Measurements from ENCODE around the gene CES3.

Gene CES3

DNA sequence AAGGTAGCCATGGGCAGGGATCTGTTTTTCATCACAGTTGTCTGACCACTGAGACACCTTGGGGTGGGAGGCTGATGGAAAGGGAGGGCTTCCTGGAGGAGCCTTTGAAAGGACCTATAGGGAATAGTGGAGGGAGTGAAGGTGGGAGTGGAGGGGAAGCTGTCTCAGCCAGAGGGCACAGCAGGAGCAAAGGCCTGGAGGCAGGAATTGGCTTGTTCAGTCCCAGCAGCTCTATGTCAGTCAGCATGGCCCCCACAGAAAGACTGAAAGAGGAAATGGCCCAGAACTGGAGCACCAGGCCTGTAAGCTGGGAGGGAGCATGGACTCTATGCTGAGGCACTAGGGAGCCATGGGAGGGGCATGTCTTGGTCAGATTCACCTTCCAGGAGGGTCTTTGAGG is 55.1 kb downstream of the CES3 start:
- no peak overlapping the region for H3K4me3 ChIP-seq (ENCODE audit: low read depth, low read length)
- DNase-seq (ENCODE audit: low read depth), result no peak
- TF ChIP-seq CTCF (IDR thresholded peaks at IDR 0.05; ENCODE audit: low read depth, low read length, missing control alignments), result no peak

DNA sequence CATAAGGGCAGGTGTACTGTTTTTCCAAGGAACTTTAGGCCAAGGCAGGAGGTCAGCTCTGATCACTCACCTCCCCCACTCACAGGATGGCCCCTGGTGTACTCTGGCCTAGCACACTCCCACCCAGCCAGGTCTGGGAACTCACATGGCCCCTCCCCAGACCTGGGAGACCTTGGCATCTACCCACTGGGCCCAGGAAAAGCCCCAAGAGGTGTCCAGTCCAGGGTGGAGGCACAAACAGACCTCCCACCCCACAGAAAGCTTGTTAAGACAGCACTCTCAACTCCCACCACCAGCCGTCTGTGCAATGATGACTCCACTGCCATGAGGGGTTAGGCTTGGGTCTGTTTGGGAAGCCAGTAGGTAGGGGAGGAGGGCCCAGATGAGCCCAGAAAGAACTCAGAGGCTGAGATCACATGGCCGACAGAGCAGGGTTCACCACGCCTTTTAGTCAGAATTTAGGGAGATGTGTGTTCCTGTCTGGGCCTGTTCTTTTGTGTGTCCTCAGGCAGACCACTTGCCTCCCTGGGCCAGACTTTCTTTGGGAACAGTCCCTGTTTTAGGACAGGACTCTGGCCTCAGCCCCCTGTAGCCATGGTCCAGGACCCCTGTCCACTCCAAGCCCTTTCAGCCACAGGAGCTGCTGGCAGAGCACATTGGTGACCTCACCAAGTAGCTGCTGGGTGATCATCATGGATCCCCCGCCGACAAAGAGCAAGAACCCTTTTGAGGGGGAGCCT is 55.8 kb downstream of the CES3 start:
- no peak overlapping the region for H3K4me3 ChIP-seq (ENCODE audit: low read depth, low read length)
- no peak for TF ChIP-seq CTCF (IDR thresholded peaks at IDR 0.05; ENCODE audit: low read depth, low read length, missing control alignments)
- no peak for DNase-seq (ENCODE audit: low read depth)

GRCh38 chr16:67017421-67017750 is 56.3 kb downstream of the CES3 start:
- DNase-seq (ENCODE audit: low read depth), result no peak
- no peak overlapping the region for H3K4me3 ChIP-seq (ENCODE audit: low read depth, low read length)
- no peak for TF ChIP-seq CTCF (IDR thresholded peaks at IDR 0.05; ENCODE audit: low read depth, low read length, missing control alignments)

GRCh38 chr16:67017810-67018488 is 56.9 kb downstream of the CES3 start:
- H3K4me3 ChIP-seq (ENCODE audit: low read depth, low read length), result no peak overlapping the region
- TF ChIP-seq CTCF (IDR thresholded peaks at IDR 0.05; ENCODE audit: low read depth, low read length, missing control alignments), result peak; percentile 82
- peak; percentile 90 for DNase-seq (ENCODE audit: low read depth)

DNA sequence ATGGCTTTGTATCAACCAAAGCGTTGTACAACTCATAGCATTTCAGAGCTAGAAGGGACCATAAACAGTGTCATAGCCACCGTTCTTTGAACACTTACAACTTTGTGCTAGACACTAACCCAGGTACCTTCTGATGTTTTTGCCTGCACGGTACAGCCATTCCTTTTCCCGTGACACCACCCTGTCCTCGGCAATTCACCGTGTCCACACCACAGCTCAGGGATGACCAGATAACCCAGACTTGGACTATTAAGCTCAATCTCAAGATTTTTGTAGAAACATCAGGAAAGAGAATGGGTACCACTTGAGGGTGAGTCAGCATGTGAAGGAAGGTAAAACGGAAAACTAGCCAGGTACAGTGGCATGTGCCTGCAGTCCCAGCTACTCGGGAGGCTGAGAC is 58.1 kb downstream of the CES3 start:
- no peak for DNase-seq (ENCODE audit: low read depth)
- no peak for TF ChIP-seq CTCF (IDR thresholded peaks at IDR 0.05; ENCODE audit: low read depth, low read length, missing control alignments)
- H3K4me3 ChIP-seq (ENCODE audit: low read depth, low read length), result no peak overlapping the region

GRCh38 chr16:67021321-67021720 is 60.3 kb downstream of the CES3 start:
- no peak for TF ChIP-seq CTCF (IDR thresholded peaks at IDR 0.05; ENCODE audit: low read depth, low read length, missing control alignments)
- H3K4me3 ChIP-seq (ENCODE audit: low read depth, low read length), result no peak overlapping the region
- no peak for DNase-seq (ENCODE audit: low read depth)

Measured in GM12864 (cell line).